Measurements from ENCODE around the gene ARFGAP2. TPM values are rescaled to one million over a fixed set of nuclear protein-coding genes. Genes with fewer than 3 reads are reported as not detected.

ARFGAP2 gene
- total RNA-seq, 4 donors from 2014 or later = 92.5 to 141 (median 120) TPM

DNA sequence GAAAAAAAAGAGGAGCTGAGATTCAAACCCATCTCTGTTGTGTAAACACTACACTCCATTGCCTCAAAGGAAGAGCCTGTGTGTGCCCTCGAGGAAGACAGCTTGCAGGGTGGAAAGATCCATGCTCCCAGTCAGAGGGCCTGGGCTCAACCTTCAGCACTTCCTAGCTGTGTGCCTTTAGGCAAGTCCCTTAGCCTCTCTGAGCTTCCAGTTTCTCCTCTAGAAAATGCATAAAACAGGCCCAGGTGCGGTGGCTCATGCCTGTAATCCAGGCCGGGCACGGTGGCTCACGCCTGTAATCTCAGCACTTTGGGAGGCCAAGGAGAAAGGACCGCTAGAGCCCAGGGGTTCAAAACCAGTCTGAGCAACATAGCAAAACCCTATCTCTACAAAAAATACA is 4.6 kb upstream of the ARFGAP2 start:
- Histone ChIP-seq H3K36me3 (peaks cover 0 to 43% (median 26%) of the 10 kb centered on the region in 4 donors), H3K9me3 (no peaks in the 10 kb centered on the region), H3K27ac (replicated peaks in 1 of 4) (no peak overlapping the region), H3K4me3 (no peak overlapping the region), H3K4me1 (peaks cover 50 to 64% (median 55%) of the 10 kb centered on the region in 4 donors), H3K27me3 (peaks cover 0 to 5% (median 0%) of the 10 kb centered on the region in 4 donors)
- DNase-seq (ENCODE audit: extremely low spot score) = no peak
- intact Hi-C loops (cut with DNase I) = no loop called here
- TF ChIP-seq POLR2A (IDR thresholded peaks at IDR 0.05; ENCODE audit: low read depth) (no peak), POLR2AphosphoS5 (IDR thresholded peaks at IDR 0.05) (no peak), EP300 (IDR thresholded peaks at IDR 0.05) (no peak)
- TF ChIP-seq, protein P1, sequence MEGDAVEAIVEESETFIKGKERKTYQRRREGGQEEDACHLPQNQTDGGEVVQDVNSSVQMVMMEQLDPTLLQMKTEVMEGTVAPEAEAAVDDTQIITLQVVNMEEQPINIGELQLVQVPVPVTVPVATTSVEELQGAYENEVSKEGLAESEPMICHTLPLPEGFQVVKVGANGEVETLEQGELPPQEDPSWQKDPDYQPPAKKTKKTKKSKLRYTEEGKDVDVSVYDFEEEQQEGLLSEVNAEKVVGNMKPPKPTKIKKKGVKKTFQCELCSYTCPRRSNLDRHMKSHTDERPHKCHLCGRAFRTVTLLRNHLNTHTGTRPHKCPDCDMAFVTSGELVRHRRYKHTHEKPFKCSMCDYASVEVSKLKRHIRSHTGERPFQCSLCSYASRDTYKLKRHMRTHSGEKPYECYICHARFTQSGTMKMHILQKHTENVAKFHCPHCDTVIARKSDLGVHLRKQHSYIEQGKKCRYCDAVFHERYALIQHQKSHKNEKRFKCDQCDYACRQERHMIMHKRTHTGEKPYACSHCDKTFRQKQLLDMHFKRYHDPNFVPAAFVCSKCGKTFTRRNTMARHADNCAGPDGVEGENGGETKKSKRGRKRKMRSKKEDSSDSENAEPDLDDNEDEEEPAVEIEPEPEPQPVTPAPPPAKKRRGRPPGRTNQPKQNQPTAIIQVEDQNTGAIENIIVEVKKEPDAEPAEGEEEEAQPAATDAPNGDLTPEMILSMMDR (IDR thresholded peaks at IDR 0.05) = no peak
- WGBS = 85% methylated on average over 6 of the region's 6 CpGs

DNA sequence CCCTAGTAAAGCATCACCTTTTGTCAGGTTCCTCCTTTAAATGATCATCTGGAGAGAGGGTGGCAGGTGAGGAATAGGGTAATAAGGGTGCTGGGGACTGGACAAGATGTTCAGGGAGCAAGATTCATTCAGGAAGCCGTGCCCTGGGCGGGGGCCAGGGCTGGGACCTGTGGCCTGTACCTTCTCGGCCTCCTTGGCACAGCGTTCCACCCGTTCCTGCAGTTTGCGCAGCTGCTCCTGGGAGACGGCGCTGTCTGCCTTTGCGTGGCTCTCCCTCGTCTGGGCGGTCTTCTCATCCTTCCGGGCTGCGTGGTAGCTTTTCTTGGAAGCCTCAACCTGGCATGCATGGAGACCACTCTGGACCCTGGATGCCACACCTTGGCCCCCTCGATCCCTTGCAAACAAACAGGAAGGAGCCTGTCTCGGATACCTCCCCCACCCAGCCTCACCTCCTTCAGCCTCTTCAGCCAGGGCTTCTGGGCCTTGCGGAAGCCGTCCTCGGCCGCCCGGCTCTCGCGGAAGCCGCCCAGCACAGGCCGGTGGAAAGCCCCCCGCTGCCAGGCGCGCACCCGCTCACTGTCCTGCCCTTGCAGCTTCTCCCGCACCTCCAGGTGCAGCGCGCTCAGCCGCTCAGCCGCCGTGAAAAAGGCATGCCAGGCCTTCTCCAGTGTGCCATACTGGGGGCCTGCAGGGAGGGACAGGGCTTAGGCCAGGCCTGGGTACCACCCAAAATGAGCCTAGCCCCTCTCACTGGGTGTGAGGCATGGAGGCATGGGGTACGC is 3.5 kb upstream of the ARFGAP2 start:
- Histone ChIP-seq H3K27me3 (peaks cover 0 to 5% (median 0%) of the 10 kb centered on the region in 4 donors), H3K36me3 (peaks cover 0 to 46% (median 29%) of the 10 kb centered on the region in 4 donors), H3K4me1 (peaks cover 50 to 65% (median 56%) of the 10 kb centered on the region in 4 donors), H3K9me3 (no peaks in the 10 kb centered on the region), H3K27ac (replicated peaks in 1 of 4) (peak overlapping the region in 1 of 4 donors; percentile 99), H3K4me3 (no peak overlapping the region)
- intact Hi-C loops (cut with DNase I) = no loop called here
- DNase-seq (ENCODE audit: extremely low spot score) = no peak
- no peak for TF ChIP-seq POLR2AphosphoS5 (IDR thresholded peaks at IDR 0.05)
- no peak for TF ChIP-seq POLR2A (IDR thresholded peaks at IDR 0.05; ENCODE audit: low read depth)
- TF ChIP-seq EP300 (IDR thresholded peaks at IDR 0.05) = no peak
- TF ChIP-seq, protein P1 (IDR thresholded peaks at IDR 0.05) = no peak
- 93% methylated on average over 30 of the region's 35 CpGs for WGBS

DNA sequence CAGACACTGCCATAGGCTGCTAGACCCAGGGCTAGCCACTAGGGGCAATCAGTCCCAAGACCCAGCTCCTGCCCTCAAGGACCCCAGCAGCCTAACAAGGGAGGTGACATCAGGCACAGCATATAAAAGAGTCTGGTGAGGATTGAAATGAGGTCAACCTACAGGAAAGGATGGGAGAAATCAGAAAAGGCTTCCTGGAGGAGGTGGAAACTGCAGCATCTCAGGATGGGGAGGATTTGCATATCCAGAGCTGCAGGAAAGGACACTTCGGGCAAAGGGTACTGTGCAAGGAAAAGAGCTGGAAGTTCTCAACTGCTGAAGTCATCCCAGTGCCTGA is 2.9 kb upstream of the ARFGAP2 start:
- 100% methylated on average over 1 of the region's 1 CpG for WGBS
- no peaks in the 10 kb centered on the region for H3K27me3 ChIP-seq
- no peak for DNase-seq (ENCODE audit: extremely low spot score)
- H3K36me3 ChIP-seq = peaks cover 0 to 52% (median 35%) of the 10 kb centered on the region in 4 donors
- intact Hi-C loops (cut with DNase I) = loop anchor here (5.0 kb wide), 2 partner anchors 88 to 178 kb away; no protein-coding TSS in a partner anchor
- H3K4me3 ChIP-seq = no peak overlapping the region
- H3K27ac ChIP-seq (replicated peaks in 1 of 4) = peak overlapping the region in 2 of 4 donors; percentile 98 to 99
- TF ChIP-seq, protein P1 (IDR thresholded peaks at IDR 0.05) = peak; percentile 14 to 50 (median 19)
- no peak for TF ChIP-seq POLR2AphosphoS5 (IDR thresholded peaks at IDR 0.05)
- TF ChIP-seq EP300 (IDR thresholded peaks at IDR 0.05) = no peak
- TF ChIP-seq POLR2A (IDR thresholded peaks at IDR 0.05; ENCODE audit: low read depth) = no peak
- H3K9me3 ChIP-seq = no peaks in the 10 kb centered on the region
- peaks cover 51 to 65% (median 56%) of the 10 kb centered on the region in 4 donors for H3K4me1 ChIP-seq

DNA sequence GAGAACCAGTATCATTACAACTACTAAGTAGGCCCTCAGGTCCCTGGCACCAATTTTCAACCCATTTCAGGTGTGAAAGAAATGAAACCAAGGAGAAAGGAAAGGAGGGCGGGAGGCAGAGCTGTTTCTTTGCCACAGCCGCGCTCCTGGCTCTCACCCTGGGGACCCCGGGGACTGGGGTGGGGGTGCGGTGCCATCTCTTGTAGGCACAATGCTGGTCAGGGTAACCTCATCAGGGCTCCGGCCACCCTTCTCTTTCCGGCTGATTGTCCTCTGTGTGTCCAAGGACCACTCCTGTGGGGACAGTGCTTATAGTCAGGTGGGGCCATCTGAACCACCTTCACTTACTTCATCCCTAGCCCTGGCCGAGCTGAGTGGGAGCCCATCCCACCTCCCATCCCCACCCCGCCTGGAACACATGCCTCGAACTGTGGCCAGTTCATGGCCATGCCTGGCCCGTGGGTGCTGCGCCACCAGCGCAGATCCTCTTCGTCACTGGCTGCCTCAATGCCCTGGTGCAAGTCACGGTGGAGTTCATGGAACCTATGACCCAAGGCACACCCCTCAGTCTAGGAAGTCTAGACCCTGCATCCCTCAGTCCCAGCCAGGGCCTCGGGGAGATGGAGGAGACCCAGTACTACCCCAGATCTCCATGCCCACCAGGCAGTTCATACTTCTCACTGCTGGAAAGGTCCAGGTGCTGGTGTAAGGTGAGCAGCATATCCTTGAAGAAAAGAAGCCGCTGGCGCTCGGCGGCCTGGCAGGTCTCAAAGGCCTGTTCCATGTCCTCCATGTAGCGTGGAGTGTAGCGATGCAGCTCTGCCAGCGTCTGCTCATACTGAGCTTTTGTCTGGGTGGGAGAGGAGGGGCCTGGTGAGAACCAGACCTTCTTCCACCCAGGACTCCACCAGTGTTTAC is 2.3 kb upstream of the ARFGAP2 start:
- H3K27me3 ChIP-seq = no peaks in the 10 kb centered on the region
- no peak overlapping the region for H3K4me3 ChIP-seq
- peak overlapping the region; percentile 98 to 99 (median 98) for H3K27ac ChIP-seq (replicated peaks in 1 of 4)
- 94% methylated on average over 19 of the region's 23 CpGs for WGBS
- peaks cover 50 to 62% (median 54%) of the 10 kb centered on the region in 4 donors for H3K4me1 ChIP-seq
- H3K36me3 ChIP-seq = peaks cover under 1 to 55% (median 38%) of the 10 kb centered on the region in 4 donors
- intact Hi-C loops (cut with DNase I) = loop anchor here (5.0 kb wide), 2 partner anchors 88 to 178 kb away; no protein-coding TSS in a partner anchor
- H3K9me3 ChIP-seq = no peaks in the 10 kb centered on the region
- TF ChIP-seq EP300 (IDR thresholded peaks at IDR 0.05) = no peak
- no peak for TF ChIP-seq POLR2A (IDR thresholded peaks at IDR 0.05; ENCODE audit: low read depth)
- TF ChIP-seq, protein P1 (IDR thresholded peaks at IDR 0.05) = no peak
- no peak for TF ChIP-seq POLR2AphosphoS5 (IDR thresholded peaks at IDR 0.05)
- DNase-seq (ENCODE audit: extremely low spot score) = no peak
